Erythroblast (primary cell): ENCODE measurements around the gene REELD1.

Experiments
- GATA1 ChIP-seq: IDR thresholded peaks from 2 replicates; pipeline ENCODE4 v1.6.1; 2011; ENCODE audit warnings: low read depth, mild to moderate bottlenecking, control low read depth, low read length, moderate library complexity
- POLR2A ChIP-seq: IDR thresholded peaks from 2 replicates; pipeline ENCODE4 v1.6.1; 2011; ENCODE audit warnings: mild to moderate bottlenecking, low read length

DNA sequence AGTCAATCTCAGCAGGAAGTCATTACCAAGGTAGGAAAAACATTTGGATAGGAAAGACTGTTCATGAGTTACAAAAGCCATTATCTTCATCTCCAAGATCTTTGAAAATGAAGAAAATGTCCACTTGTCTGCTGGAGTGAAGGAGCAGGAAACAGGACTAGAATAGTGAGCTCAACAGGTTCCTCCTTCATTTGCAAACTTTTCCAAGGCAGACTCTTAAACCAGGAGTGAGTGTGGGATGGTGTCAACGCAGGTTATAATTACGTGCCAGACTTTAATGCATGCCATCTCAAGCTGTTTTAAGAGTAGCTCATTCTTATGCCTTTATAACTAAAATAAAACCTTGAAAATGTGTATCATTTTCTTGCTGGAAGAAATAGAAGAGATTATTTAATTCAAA is 3.4 kb upstream of the REELD1 start:
- no peak for TF ChIP-seq POLR2A
- no peak for TF ChIP-seq GATA1
